ENCODE results near the gene HDLBP. TPM values are rescaled to one million over a fixed set of nuclear protein-coding genes. Genes with fewer than 3 reads are reported as not detected.
"Not testable (repeated sequence)": the region's sequence is repeated elsewhere in the genome, so short reads cannot be mapped to it uniquely, and the experiment has no call there.

The HDLBP gene
- total RNA-seq, 6 donors from 2014 or later, result 339 to 691 (median 487) TPM

- no peaks in the 10 kb centered on the region for H3K36me3 ChIP-seq
- TF ChIP-seq EP300 (IDR thresholded peaks at IDR 0.05) (no peak), POLR2A (IDR thresholded peaks at IDR 0.05) (no peak), POLR2AphosphoS5 (IDR thresholded peaks at IDR 0.05) (no peak)
- TF ChIP-seq, protein P1, sequence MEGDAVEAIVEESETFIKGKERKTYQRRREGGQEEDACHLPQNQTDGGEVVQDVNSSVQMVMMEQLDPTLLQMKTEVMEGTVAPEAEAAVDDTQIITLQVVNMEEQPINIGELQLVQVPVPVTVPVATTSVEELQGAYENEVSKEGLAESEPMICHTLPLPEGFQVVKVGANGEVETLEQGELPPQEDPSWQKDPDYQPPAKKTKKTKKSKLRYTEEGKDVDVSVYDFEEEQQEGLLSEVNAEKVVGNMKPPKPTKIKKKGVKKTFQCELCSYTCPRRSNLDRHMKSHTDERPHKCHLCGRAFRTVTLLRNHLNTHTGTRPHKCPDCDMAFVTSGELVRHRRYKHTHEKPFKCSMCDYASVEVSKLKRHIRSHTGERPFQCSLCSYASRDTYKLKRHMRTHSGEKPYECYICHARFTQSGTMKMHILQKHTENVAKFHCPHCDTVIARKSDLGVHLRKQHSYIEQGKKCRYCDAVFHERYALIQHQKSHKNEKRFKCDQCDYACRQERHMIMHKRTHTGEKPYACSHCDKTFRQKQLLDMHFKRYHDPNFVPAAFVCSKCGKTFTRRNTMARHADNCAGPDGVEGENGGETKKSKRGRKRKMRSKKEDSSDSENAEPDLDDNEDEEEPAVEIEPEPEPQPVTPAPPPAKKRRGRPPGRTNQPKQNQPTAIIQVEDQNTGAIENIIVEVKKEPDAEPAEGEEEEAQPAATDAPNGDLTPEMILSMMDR (IDR thresholded peaks at IDR 0.05), result no peak
- H3K27ac ChIP-seq, result no peak overlapping the region
- no peak overlapping the region for H3K4me3 ChIP-seq
- ATAC-seq (ENCODE audit: low FRiP score in 2 of 2) (no peak), DNase-seq (no peak)
- 84 to 94% methylated on average over 3 of the region's 3 CpGs for WGBS, 2 donors
- H3K9me3 ChIP-seq, result no peaks in the 10 kb centered on the region
- H3K27me3 ChIP-seq, result no peaks in the 10 kb centered on the region
- peaks cover 10 to 21% (median 17%) of the 10 kb centered on the region in 4 donors for H3K4me1 ChIP-seq
Measured at GRCh38 chr2:241302083-241302482, 13.4 kb downstream of the HDLBP start.

- Histone ChIP-seq H3K27ac (no peak overlapping the region), H3K27me3 (no peaks in the 10 kb centered on the region), H3K9me3 (no peaks in the 10 kb centered on the region), H3K4me3 (no peak overlapping the region), H3K4me1 (peaks cover 10 to 21% (median 17%) of the 10 kb centered on the region in 4 donors), H3K36me3 (no peaks in the 10 kb centered on the region)
- DNase-seq (peak in 1 of 2 donors; percentile 58), ATAC-seq (ENCODE audit: low FRiP score in 2 of 2) (no peak)
- WGBS, 2 donors, result 87% methylated on average over 12 of the region's 12 CpGs
- no peak for TF ChIP-seq EP300 (IDR thresholded peaks at IDR 0.05)
- no peak for TF ChIP-seq POLR2A (IDR thresholded peaks at IDR 0.05)
- no peak for TF ChIP-seq POLR2AphosphoS5 (IDR thresholded peaks at IDR 0.05)
Measured at GRCh38 chr2:241300000-241300399, 15.5 kb downstream of the HDLBP start.

DNA sequence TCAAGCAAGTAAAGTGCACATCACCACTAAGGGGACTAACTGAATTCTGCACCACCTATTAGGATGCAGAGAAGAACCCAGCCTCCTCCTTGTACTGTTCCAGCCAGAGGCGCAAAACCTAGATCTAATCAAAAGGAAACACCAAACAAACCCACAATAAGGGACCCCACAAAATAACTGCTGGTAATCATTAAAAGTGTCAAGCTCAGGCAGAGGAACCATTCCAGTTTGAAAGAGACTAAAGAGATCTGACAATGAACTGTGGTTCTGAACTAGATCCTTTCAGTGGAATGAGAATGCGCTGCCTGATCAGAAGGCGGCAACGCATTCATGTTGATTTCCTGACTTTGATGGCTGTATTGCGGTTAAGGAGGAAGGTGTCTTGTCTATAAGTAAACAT lies 16.8 kb downstream of the HDLBP start:
- Histone ChIP-seq H3K4me3 (no peak overlapping the region), H3K27ac (no peak overlapping the region), H3K27me3 (no peaks in the 10 kb centered on the region), H3K9me3 (no peaks in the 10 kb centered on the region), H3K36me3 (no peaks in the 10 kb centered on the region), H3K4me1 (peaks cover 5 to 19% (median 16%) of the 10 kb centered on the region in 4 donors)
- WGBS, 2 donors, result 62 to 63% methylated on average over 5 of the region's 5 CpGs
- DNase-seq (no peak), ATAC-seq (ENCODE audit: low FRiP score in 2 of 2) (no peak)
- TF ChIP-seq EP300 (IDR thresholded peaks at IDR 0.05) (no peak), POLR2AphosphoS5 (IDR thresholded peaks at IDR 0.05) (no peak), POLR2A (IDR thresholded peaks at IDR 0.05) (no peak)
- TF ChIP-seq, protein P1 (IDR thresholded peaks at IDR 0.05), result no peak

- ATAC-seq (ENCODE audit: low FRiP score in 2 of 2) (no peak), DNase-seq (no peak)
- 94% methylated on average over 8 of the region's 8 CpGs for WGBS, 2 donors
- Histone ChIP-seq H3K36me3 (no peaks in the 10 kb centered on the region), H3K27ac (no peak overlapping the region), H3K27me3 (no peaks in the 10 kb centered on the region), H3K4me3 (no peak overlapping the region), H3K9me3 (no peaks in the 10 kb centered on the region), H3K4me1 (peaks cover 0 to 6% (median under 1%) of the 10 kb centered on the region in 4 donors)
- TF ChIP-seq, protein P1 (IDR thresholded peaks at IDR 0.05), result no peak
- TF ChIP-seq EP300 (IDR thresholded peaks at IDR 0.05) (no peak), POLR2A (IDR thresholded peaks at IDR 0.05) (no peak), POLR2AphosphoS5 (IDR thresholded peaks at IDR 0.05) (no peak)
Measured at GRCh38 chr2:241296767-241297166, 18.7 kb downstream of the HDLBP start.

DNA sequence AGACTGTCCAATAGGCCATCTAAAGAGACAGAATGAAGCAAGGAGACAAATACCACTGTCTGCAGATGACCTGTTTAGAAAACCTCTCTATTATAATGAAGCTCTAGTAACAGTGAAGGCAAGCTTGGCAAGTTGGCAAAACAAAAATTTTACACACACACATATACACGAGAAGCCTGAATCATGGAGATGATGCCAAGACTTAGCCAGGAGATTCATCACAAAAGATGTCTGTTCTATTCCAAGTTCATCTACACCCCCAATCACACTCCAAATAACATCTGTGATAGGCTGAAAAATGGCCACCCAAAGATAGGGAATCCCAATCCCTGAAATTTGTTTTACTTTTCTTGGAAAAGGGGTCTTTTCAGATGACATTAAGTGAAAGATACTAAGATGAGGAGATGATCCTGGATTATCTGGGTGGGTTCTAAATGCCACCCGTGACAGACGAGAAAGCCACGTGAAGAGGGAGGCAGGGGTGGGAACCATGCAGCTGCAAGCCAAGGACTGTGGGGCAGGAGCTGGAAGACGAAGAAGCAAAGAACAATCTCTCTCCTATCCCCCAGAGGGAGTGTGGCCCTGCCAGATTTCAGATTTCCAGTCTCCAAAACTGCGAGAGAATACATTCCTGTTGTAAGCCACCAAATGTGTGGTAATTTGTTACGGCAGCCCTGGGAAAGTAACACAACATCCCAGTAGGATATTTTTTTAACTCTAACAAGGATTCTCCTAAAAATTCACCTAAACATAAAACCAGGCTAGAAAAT lies 20.0 kb downstream of the HDLBP start:
- Histone ChIP-seq H3K27me3 (no peaks in the 10 kb centered on the region), H3K9me3 (no peaks in the 10 kb centered on the region), H3K4me3 (no peak overlapping the region), H3K27ac (no peak overlapping the region), H3K36me3 (no peaks in the 10 kb centered on the region), H3K4me1 (peaks cover 0 to 6% (median 0%) of the 10 kb centered on the region in 4 donors)
- DNase-seq (no peak), ATAC-seq (ENCODE audit: low FRiP score in 2 of 2) (no peak)
- TF ChIP-seq, protein P1 (IDR thresholded peaks at IDR 0.05), result no peak
- no peak for TF ChIP-seq POLR2A (IDR thresholded peaks at IDR 0.05)
- WGBS, 2 donors, result 88 to 90% methylated on average over 7 of the region's 7 CpGs

GRCh38 chr2:241293378-241293797 lies 22.1 kb downstream of the HDLBP start:
- not testable (repeated sequence) for H3K4me3 ChIP-seq; ATAC-seq (ENCODE audit: low FRiP score in 2 of 2); H3K27me3 ChIP-seq; DNase-seq; H3K27ac ChIP-seq; H3K36me3 ChIP-seq; H3K9me3 ChIP-seq
- 94 to 96% methylated on average over 6 to 7 of the region's 7 CpGs for WGBS, 2 donors
- peaks cover 0 to 14% (median 2%) of the 10 kb centered on the region in 4 donors for H3K4me1 ChIP-seq

Data from upper lobe of left lung (tissue), 6 donors.